NCI-H1092 treated with DMSO at 0.1 percent for 48 hours (cell line): ENCODE measurements around the gene ZNF446.
"Not testable (repeated sequence)": the region's sequence is repeated elsewhere in the genome, so short reads cannot be mapped to it uniquely, and the experiment has no call there.

ENCODE experiments used
- DNase-seq: peaks from one replicate; lab custom pipeline; 2025; lab: John Stamatoyannopoulos, UW

ZNF446 gene

DNA sequence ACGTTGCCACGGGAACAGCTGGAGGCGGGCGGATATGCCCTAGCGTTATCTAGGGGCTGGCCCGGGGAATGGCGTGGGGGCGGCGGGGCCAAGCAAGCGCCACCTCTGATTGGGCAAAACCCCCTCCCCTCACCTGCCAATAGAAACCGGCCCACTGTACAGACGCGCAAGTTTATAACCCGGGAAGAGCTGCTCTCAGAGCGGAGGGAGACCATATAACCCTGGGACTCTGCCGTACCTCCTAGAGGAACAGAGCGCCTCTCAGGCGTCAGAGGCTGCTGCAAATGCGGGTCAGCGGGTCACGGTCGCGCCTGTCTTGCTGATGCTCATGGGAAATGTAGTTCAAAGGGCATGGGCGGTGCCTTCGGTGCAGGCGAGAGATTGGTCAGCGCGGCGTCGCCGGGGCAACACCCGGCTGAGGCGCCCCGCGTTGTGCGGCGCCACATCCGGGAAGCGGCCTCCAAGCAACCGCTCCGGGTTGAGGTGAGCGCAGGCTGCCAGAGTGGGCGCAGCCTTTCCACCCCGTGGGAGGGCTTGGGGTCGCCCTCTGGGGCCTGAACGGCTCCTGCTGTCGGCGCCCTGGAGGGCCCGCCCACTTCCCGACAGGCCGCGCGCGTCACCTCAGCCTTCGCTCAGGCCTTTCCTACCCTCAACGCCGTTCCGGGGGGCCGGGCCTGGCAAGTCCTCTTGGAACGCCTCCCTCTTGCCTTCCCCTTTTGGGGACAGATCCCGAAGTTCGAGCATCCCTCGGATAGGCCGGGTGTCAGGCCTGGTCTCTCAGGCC lies at the start of gene ZNF446:
ZNF446 (plus strand) TSS at position 639 of the 784 bp plus-strand sequence. CDS start 867 bp downstream, outside the sequence.
- peak; percentile 91 for DNase-seq

DNA sequence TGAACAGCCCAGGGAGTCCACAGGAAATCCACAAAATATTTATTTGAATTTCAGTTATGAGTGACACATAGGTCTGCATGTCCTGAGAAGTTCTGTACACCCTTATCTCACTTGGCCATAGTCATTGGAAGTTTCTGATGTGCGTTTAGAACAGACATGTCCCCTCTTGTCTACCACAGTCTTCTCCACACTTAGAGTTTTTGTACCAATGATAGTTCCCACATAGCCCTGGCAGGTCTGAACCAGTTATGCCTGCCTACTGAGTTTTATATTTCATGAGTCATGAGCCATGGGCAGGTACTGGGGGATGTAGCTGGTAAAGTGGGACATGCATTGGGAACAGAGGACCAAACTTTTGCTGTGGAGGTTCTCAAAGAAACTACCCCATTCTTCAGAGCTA lies 47.5 kb upstream of the ZNF446 start:
- DNase-seq = no peak

DNA sequence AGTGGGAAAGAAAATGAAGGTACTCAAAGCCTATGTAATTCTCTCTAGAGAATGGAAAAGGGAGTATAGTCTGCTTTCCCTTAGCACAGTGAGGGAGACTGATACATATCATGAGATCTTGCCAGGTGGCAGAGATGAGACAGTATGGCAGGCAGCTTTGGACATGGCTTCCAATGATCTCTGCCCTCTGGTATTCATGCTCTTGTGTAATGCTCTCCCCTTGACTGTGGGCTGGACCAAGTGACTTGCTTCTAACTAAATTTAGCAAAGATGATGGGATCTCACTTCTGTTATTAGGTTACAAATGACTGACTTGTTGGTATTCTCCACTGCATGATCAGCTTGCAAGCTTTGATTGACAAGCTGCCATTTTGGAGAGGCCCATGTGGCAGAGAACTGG lies 46.4 kb upstream of the ZNF446 start:
- DNase-seq = no peak

DNA sequence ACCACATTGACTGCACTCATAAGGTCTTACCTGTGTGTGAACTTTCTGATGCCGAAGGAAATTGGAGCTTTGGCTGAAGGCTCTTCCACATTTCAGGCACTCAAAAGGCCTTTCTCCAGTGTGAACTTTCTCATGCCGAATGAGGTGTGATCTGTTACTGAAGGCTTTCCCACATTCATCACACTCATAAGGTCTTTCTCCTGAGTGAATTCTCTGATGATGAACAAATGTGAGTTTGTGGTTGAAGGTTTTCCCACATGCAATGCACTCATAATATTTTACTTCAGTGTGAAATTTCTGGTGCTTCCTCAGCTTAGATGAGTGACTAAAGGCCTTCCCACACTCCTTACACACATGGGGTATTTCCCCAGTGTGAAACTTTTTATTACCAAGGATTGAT lies 41.9 kb upstream of the ZNF446 start:
- no peak for DNase-seq

DNA sequence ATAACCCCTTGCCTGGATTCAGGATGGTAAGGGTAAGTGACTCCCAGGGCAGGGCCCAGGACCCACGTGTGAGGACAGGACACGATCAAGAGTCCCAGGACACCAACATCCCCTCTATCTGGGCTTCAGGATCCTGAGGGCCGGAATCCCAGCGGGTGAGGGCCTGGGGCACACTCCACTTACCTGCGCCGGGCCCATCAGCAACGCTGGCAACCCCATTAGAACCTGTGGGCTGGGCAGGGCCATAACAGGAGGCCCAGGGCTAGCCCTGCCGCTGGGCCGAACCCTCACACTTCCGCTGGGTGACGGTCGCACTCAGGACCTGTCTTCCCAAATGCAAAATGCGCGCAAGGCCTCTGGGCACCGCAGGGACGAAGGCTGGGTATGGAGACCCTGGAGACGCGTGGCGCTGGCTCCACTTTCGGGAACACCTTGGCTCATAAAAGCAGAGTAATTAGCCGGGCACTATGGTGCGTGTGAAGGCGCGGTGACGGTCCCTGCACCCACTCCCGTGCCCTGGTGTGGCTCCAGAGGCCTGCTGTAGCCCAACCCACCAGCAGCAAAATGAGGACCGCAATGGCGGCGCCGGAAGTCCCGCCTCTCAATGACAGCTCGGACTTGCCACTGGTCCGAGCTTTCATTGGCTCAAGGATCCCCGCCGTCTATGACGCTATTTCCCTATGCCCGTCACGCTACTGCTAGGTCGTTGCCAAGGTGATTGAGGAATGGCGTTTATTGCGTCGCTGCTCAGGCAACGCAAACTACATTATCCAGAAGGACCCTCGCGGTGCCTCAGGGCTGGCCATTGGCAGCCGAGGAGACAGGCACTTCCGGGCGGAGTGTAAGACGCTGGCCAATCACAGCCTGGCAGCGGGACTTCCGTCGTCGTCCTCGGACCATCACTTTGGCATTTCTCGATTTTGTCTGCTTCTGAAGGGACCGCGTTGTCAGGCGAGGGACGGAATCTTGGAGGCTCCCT lies 36.3 kb upstream of the ZNF446 start, which contains the start of gene ZNF132:
ZNF132 (minus strand) TSS at position 578 of the 979 bp plus-strand sequence; CDS start at position 246, 332 bp downstream.
- peak; percentile 94 for DNase-seq

DNA sequence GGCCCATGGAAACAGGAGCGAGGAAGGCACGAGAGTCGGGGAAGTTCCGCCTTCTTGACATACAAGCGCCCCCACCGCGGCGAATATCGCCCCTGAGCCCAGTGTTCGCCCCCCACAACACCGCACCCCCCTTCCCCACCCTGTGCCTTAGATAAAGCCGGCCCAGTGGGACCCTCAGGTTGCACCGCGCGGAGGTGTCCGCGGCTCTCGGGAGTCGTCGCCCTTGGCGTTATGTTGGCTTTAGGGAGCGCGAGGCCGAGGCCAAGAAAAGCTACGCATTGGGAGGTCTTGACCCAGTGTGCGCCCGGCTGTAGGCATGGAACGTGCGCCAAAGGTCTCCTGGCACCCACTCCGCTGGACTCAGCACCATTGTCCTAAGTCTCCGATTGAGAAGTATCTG lies 35.6 kb upstream of the ZNF446 start:
- no peak for DNase-seq

- not testable (repeated sequence) for DNase-seq
Observed at GRCh38 chr19:58442986-58443385, 33.2 kb upstream of the ZNF446 start.

- DNase-seq = not testable (repeated sequence)
Observed at GRCh38 chr19:58448860-58449259, 27.3 kb upstream of the ZNF446 start.

DNA sequence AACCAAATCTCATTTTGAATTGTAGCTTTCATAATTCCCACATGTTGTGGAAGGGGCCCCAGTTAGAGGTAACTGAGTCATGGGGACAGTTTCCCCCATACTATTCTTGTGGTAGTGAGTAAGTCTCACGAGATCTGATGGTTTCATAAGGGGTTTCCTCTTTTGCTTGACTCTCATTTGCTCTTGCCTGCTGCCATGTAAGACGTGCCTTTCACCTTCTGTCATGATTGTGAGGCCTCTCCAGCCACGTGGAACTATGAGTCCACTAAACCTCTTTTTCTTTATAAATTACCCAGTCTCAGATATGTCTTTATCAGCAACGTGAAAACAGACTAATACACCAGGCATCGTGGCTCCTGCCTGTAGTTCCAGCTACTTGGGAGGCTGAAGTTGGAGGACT lies 26.2 kb upstream of the ZNF446 start:
- not testable (repeated sequence) for DNase-seq

DNA sequence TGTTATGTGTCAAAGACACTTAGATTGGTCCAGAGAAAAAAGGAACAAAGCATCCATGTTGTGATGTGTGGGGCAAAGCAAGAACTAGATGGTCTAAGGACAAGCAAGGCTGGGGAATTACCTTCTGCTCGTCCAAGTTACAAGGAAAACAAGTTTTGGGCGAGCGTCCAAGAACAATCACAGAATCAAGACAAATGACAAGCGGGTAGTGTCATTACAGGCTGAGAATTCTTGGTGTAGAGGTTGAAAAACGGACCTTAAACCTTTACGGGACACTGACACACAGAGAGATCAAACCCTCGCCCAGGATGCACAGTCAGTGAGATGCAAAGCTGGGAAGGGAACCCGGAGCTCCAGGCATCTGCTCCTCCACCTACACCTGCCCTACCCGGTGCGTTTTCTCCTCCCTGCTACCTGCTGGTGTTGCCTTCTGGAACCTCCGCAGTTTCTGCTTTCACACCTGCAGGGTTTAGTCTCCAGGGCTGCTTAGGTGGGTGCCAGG lies 25.2 kb upstream of the ZNF446 start:
- DNase-seq = peak; percentile 51

GRCh38 chr19:58451358-58452101 lies 24.6 kb upstream of the ZNF446 start, which contains the start of gene ZNF324B:
Gene ZNF324B, plus strand, starts transcription at chr19:58451622. Its CDS starts 2,080 bp downstream, at chr19:58453702.
- DNase-seq = peak; percentile 93

DNA sequence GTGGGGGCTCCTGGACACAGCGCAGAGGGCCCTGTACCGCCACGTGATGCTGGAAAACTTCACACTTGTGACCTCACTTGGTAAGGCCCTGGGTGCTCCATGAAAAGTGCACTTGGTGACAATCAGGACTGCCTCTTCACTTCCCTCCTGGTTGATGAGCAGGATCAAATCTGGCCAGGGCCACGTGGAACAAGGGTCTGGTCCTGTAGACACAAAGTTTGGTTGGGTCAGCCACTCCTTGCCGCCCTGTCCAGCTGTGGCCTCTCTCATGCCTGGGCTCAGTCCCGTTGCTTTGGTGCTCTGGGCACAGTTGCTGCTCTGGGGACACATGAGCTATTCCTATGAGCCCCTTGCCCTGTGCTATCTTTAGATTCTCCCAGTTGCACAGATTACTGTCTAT lies 22.4 kb upstream of the ZNF446 start:
- no peak for DNase-seq

DNA sequence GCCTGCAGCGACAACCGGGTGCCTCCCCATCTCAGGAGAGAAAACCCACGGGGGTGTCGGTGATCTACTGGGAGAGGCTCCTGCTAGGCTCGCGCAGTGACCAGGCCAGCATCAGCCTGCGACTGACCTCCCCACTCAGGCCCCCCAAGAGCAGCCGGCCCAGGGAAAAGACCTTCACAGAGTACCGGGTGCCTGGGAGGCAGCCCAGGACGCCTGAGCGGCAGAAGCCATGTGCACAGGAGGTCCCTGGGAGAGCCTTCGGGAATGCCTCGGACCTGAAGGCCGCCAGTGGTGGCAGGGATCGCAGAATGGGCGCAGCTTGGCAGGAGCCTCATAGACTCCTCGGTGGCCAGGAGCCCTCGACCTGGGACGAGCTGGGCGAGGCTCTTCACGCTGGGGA lies 20.8 kb upstream of the ZNF446 start:
- DNase-seq = no peak

DNA sequence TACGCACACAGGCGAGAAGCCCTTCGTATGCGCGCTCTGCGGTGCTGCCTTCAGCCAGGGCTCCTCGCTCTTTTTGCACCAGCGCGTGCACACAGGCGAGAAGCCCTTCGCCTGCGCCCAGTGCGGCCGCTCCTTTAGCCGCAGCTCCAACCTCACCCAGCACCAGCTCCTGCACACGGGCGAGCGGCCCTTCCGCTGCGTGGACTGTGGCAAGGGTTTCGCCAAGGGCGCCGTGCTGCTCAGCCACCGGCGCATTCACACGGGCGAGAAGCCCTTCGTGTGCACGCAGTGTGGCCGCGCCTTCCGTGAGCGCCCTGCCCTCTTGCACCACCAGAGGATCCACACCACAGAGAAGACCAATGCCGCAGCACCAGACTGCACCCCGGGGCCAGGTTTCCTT lies 20.0 kb upstream of the ZNF446 start:
- DNase-seq = no peak

DNA sequence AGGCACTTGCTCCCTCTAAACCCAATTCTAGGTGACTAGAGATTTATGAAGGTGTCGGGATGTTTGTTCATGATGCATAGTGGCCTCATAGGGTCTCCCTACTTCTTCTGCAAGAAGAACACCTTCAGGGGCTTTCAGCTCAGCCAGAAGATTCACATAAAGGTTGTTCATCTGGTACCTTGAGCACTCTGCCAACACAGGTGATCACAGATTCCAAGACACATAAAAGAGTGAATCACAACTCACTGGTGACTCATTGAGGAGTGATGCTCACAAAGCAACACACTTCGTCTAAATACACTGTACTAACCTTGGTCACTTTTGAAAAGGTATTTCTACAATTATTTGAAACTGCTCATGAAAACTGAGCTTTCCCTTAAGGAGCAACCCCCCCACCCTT lies 16.1 kb upstream of the ZNF446 start:
- no peak for DNase-seq

- no peak for DNase-seq
Observed at GRCh38 chr19:58466089-58466759, 9.9 kb upstream of the ZNF446 start.

DNA sequence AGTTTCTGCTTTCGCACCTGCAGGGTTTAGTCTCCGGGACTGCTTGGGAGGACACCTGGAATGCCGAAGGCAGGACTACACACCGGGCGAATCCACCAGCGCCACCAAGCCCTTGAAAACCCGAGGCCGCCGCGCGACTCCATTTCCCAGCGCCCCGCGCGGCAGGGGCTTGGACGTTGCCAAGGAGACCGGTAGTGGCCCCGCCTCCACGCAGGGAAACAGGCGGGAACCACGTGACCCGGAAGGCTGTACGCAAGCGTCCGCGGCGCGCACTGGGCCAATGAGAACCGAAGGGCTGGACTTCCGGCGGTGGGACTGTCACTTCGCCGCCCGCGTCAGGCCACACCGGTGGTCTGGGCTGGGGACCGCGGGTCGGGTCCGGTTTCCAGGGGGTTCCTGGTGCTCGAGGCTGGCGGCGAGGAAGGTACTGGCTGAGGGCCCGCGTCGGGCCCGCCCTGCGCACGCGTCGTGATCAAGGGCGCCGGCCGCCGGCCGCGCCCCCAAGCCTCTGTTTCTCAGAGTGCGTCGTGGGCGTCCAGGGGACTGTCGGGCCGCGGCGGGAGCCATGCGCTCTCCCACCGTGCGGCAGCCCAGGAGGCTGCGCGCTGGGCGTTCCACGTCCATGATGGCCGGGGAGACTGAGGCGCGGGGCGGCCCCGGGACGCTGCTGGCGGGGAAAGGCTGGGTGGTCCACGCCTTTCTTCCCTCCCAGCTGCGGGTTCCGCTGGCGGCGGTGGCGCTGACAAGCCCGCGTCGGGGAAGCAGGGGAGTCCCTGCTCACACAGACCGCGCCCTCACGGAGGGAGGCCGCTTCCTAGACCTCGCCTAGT lies 9.2 kb upstream of the ZNF446 start, which contains the start of gene ZNF324:
ZNF324 (plus strand) TSS at position 321 of the 830 bp plus-strand sequence. CDS start 2,106 bp downstream, outside the sequence.
- peak; percentile 92 for DNase-seq

DNA sequence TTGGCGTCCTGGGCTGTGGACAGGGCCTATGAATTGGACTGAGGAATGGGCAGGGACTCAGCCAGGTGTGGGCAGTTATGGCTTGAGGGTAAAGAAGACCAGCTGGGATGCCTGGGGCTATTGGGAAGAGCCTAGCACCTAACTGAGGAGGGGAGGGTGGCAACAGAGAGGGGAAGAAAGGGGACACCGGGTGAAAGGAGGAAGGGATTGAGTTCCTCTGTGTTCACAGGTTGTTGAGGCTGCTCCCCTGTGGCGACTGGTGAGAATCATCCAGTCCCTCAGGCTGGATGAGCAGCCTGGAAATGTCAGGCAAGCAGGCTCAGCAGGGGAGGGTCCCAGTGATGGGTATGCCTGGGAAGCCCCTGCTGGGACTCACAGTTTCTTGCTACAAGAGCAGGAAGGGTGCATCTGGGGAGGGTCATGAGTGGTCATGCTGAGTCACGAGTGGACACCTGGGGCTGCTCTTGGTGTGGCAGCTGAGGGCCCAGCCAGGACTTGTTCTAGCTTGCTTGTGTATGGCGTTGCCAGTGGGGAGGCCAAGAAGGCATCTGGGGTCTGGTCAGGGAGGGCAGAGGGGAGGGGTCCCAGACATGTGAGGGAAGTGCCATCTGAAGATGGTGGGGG lies 7.8 kb upstream of the ZNF446 start:
- no peak for DNase-seq

DNA sequence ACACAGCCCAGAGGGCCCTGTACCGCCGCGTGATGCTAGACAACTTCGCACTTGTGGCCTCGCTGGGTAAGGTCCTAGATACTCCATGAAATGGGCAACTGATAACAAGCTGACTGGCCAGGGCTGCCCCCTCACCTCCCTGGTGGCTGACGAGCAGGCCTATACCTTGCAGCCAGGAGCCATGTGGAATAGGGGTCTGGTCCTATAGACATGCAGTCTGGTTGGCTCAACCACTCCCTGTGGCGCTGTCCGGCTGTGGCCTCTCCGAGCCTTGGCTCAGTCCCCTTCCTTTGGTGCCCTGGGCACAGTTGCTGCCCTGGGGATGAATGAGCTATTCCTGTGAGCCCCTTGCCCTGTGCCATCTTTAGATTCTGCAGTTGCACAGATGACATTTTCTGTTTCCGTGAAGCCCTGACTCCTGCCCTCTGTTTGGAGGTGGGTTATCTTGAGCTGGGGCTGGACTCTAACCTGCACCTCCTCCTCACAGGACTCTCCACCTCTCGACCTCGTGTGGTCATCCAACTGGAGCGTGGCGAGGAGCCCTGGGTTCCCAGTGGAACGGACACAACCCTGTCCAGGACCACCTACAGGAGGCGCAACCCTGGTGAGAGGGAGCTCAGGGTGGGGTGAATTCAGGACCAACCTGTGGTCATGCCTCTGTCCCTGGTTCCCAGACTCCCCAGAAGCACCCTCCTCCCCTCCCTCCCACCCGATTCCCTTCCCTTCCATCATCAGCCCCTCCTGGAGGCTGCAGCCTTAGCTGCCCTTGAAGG lies 6.7 kb upstream of the ZNF446 start:
- no peak for DNase-seq
